Smooth muscle cell of the brain vasculature (primary cell): Measurements from ENCODE around the gene ZFHX3.

Experiments used
- DNase-seq: peaks from one replicate; pipeline ENCODE4 v3.0.0-alpha.2; 2012; ENCODE audit warnings: low read depth, low spot score

Gene ZFHX3

GRCh38 chr16:73054813-73055482 is 7.0 kb upstream of the ZFHX3 start:
- DNase-seq, result no peak

DNA sequence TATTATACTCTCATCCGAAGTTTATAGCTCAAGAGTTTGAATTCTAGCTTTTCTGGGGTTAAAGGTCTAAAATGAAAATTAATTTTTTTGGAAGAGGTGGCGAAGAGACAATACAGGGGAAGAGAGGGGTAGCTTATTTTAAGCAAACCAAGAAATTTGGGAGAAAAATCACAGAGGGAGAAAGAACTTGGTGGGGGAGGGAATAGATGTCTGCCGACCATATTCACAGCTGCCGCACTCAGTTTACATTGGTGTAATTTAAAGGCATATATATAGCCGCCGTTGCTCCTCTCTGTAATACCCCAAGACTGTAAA is 6.5 kb upstream of the ZFHX3 start:
- DNase-seq, result no peak

DNA sequence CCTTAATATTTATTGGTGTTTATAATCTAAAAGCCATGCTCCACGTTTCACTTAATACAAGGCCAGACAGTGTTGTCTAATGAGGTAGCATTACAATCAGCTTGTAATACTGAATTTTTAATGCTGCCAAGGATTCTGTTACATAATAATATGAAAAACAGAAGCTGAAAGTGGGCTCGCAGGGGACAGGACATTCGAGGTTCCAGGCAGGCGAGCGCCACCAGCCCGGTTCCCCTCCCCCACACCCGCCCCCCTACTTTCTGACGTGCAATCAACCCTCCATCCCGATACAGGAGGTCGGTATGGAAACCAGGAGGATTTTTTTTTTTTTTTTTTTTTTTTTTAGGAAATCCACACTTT is 6.2 kb upstream of the ZFHX3 start:
- no peak for DNase-seq

DNA sequence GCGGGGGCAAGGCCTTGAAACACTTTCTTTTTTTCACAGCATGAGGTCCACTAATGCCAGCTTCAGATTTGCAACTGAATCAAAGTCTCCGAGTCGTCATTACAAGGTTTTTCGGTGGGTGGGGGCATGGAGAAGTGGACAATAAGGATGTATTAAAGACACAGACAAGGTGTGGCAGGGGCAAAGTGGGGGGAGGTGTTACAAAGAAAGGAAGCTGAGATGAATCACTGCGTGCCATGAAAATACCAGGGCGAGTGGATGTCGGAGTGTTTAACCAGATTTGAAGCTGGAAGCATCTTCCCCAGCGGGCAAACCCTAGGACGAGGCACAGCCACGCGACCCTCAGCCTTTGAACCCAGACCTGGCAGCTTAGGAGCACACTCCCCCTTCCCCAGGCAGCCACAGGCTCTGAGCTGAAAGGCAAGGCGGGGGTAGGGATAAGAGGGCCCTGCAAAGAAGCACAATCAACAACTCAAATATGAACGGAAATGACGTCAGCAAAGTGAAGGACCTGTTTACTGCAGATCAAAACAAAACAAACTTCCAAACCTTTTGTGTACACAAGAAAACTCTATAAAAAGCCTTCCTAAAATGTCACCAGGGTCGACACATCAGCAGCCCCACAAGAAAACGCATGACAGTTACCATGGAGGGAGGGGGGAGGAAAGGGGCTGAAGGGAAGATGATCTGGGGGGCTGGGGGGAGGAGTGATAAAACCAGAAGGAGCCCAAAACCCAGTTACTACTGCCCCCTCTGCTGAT is 5.6 kb upstream of the ZFHX3 start:
- DNase-seq, result no peak

GRCh38 chr16:73053038-73053363 is 5.1 kb upstream of the ZFHX3 start:
- DNase-seq, result no peak

DNA sequence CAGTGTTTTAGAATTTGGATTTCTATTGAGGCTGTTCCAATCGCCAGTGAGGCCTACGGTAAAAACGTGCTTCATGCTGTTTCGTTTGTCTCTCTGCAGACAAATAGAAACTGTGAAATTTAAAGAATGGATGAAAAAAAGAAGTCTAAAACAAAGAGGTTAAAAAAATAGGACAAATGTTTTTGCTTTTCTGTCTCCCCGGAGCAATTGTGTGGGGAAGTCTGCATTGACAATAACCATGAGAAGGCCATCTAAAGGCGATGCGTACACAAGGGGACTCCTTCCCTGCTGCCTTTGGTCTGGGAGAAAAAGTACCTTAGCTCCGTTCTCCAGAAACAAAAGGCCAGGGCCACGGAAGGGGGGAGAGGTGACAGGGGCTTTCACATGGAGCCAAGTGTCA is 4.6 kb upstream of the ZFHX3 start:
- no peak for DNase-seq

DNA sequence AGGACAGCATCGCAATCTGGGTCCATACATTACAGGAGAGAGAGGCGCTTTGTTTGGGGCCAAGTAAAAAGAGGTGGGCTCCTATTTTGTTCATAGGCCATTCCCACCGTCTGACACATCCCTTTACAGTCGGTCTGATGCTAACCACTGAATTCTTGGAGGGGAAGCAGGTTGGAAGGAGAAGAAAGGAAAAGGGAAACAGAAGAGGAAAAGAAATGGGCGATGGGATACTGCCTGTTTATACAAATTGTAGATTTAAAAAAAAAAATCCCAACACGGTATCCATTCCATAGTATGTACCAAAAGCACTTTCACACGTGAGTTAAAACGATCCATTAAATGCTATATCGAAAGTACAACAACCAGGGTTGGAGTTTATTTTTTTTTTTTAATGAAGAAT is 4.0 kb upstream of the ZFHX3 start:
- DNase-seq, result no peak

DNA sequence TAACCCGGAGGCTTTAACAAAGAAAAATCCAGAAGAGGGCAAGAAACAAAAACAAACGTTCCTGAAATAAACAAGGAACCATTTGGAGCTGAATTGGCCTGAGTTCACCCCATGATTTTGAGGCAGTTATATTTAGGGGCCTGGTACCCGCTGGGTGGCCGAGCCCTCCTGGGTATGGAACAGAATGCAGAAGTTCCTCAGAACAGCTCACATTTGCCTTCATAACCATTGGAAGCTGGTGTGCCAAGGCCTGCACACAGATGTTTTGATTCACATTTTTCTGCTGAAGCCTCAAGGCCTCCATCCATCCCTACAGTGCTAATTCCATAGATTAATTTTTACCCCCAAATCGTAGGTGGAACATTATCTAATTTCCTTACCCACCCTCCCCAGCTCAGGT is 3.3 kb upstream of the ZFHX3 start:
- no peak for DNase-seq

DNA sequence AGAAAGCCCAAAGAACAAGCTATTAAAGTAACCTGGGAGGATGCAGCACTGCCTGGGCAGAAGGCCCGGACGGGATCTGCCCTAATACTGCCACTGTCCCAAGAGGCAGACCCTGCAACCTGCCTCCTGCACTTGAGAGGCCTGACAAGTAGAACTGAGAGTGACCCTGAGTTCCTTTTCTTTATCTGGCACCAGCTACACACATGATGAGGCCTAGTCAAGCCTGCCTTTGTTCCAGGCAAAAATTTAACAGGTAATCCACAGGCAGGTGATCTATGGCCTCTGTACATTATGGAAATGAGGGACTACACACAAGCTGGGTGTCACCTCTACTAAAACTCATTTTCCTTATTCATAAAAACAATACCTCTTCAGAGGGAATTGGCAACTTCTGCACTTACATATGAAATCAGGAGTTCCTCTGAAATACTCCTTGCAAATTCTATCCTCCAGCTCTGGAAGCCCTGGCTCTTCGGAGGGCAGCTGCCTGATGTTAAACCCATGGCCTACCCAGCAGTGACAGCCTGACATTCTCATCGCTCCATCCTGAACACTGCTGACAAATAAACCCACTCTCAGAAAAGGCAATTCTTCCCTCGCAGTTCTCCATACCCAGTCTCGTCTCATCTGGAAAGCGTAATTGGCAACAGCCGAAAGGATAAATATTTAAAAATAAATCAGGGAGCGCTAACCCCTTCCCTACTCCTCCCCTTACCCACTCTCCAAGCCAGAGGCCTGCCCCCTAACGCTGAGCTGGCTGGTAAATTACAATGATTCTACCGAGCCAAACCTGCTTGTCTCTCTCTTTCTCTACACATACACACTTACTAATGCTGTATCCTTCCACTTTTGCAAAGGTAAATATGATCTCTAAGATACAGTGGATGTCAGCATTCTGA is 2.5 kb upstream of the ZFHX3 start:
- no peak for DNase-seq

DNA sequence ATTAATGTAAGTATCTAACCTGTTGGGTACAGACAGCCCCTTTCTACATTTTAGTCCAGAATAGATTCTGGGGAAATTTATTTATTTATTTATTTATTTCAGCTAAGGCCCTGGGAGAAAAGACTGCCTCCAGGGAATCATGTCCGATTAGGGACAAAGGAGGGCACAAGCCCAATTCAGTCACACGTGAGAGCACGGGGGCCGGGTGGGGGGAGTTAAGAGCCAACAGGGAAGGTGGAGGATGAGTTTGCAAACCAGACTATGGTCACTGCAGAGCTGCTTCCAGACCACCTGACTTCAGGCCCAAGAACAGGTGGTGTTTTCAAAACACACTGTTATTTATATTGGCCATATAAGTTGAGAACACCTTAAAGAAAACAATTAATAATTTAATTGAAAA is 1.6 kb upstream of the ZFHX3 start:
- no peak for DNase-seq

DNA sequence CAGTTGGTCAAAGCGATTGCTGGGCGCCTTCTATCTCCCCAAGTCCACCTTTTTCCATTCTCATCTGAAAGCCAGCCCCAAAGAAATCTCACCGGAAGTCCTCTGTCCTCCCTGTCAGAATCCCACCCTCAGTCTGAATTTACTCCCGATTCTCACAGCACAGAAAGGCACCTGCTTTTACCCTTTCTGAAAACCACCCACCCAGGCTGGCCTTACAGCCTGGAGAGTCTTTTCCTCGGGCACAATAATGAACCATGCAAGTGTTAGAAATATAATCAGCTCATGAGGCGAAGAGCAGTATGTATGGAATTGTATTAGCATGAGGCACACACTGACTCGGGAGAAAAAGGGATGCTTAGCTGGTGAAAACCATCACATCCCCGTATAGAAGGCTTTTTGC is 1.2 kb upstream of the ZFHX3 start:
- no peak for DNase-seq

DNA sequence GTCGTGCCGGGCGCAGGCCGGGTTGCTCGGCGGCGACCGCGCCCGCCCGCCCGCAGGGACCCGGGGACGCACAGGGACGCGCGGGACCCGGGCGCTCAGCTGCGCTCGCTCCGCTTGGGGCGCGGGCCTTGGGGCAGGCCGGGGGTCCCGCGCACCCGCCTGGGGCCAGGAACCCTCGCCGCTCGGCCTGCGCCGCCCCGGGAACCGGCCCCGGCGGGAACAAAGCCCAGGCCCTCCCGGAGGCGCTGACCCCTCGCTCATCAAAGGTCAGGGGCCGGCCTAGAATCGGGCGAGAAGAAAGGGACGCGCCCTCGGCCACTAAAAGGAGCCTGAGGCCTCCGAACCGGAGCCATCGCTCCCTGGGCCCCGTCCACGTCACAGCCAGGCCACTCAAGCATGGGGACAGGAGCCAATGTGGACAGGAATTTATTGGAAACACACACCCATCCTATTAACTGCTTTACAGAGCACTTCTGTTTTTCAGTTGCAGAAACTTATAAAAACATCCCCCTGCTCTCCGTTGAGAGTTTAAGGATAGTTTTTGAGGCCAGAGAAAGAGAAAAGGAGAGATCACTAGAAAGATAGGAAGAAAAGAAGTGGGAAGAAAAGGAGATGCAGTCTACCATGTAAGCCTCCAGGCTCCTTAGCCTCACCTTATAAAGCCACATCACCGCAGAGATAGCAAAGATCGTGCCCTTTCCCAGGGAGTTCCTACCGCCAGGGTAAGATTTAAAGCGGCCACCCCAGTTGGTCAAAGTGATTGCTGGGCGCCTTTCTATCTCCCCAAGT is 558 bp upstream of the ZFHX3 start:
- no peak for DNase-seq

GRCh38 chr16:73047221-73047535 is 750 bp downstream of the ZFHX3 start:
- no peak for DNase-seq

DNA sequence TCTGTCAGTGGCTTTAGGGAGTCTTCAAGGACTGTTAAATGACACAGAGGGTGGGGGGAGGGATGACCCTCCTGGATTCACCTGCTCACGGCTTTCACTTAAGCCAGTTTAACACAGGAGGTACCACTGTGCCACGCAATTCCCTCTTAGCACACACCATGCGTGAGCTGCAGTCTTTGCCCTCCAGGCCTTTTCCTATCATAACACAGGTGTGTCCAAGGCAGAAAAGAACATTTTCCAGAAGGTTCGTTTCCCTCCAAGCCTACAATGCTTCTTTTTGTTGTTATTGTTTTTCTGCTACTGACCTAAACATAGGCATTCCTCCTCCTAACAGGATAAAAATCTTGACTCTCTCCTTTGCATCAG is 1.1 kb downstream of the ZFHX3 start:
- DNase-seq, result no peak

GRCh38 chr16:73046202-73046848 is 1.6 kb downstream of the ZFHX3 start:
- no peak for DNase-seq

GRCh38 chr16:73043828-73044467 is 4.0 kb downstream of the ZFHX3 start:
- no peak for DNase-seq

- DNase-seq, result no peak
Measured at GRCh38 chr16:73042807-73043206, 5.1 kb downstream of the ZFHX3 start.

- DNase-seq, result no peak
Measured at GRCh38 chr16:73041676-73042075, 6.3 kb downstream of the ZFHX3 start.

- no peak for DNase-seq
Measured at GRCh38 chr16:73040735-73041402, 7.1 kb downstream of the ZFHX3 start.

DNA sequence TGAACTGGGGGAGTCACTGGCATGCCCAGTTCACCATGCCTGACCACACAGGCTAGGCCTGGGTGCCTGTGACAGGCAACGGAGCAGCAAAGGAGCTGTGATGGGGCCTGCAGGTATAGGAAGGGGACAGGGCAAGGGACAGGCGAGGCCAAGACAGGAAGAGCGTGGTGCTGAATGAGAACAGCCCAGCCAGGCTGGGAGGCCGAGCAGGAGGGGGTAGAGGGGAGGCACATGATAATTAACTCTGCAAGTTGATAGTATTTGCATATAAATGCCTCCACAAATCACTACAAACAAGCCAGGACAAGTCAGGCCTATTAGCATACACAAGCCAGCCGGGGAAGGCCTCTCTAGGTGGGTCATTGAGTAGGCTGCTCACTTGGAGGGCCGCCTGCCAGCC is 7.8 kb downstream of the ZFHX3 start:
- DNase-seq, result no peak
